ENCODE results near the gene DNAH1. TPM values are rescaled to one million over a fixed set of nuclear protein-coding genes. Genes with fewer than 3 reads are reported as not detected.

DNAH1 gene
- total and polyA plus RNA-seq, 2 of the 13 experiments (the other 11 are each of a cell fraction or from before 2014, with no cell fraction given), result 0.64 to 3.5 TPM

DNA sequence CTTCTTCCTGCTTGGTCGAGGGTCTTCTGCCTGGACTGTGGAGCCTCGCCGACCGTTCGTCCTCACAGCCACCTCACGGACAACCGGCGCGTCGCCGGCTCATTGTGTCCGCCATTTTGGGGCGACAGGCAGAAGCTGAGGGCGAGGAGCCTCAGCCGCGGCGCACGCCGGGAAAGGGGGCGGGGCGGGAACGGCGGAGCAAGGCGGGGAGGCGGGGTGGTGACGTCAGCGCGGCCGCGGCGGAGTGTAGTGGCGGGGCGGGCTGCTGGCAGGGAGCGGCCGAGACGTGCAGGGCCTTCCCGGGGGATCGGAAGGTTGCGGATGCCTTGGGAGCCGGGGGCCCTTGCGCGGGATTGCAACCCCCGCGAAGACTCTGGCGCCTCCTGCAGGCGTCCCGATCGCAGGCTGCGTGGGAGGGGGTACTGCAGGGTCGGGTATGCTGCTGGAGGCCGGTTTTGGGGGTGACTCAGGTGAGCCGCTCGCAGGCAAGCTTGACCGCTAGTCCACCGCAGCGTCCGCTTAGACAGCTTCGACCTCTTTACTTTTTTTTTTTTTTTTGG, 37.5 kb upstream of the DNAH1 start, which contains the start of gene WDR82 (continued):
- TF ChIP-seq, protein P1, sequence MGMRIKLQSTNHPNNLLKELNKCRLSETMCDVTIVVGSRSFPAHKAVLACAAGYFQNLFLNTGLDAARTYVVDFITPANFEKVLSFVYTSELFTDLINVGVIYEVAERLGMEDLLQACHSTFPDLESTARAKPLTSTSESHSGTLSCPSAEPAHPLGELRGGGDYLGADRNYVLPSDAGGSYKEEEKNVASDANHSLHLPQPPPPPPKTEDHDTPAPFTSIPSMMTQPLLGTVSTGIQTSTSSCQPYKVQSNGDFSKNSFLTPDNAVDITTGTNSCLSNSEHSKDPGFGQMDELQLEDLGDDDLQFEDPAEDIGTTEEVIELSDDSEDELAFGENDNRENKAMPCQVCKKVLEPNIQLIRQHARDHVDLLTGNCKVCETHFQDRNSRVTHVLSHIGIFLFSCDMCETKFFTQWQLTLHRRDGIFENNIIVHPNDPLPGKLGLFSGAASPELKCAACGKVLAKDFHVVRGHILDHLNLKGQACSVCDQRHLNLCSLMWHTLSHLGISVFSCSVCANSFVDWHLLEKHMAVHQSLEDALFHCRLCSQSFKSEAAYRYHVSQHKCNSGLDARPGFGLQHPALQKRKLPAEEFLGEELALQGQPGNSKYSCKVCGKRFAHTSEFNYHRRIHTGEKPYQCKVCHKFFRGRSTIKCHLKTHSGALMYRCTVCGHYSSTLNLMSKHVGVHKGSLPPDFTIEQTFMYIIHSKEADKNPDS (CRISPR knock-in tag; IDR thresholded peaks at IDR 0.05), result no peak
- no peak for TF ChIP-seq ZNF431 (CRISPR knock-in tag; IDR thresholded peaks at IDR 0.05; ENCODE audit: borderline replicate concordance, low read depth)
- TF ChIP-seq TMF1 (CRISPR knock-in tag; IDR thresholded peaks at IDR 0.05; ENCODE audit: low read depth), result no peak
- TF ChIP-seq KLF16 (CRISPR knock-in tag; IDR thresholded peaks at IDR 0.05), result peak in 1 of 2 experiments; percentile 86; a peak in 2 of 4 replicates
- no peak for TF ChIP-seq RBM39 (IDR thresholded peaks at IDR 0.05; ENCODE audit: low read depth, low read length, poor library complexity, severe bottlenecking)
- no peak; the same call in 1 of the 2 replicates for TF ChIP-seq ZNF354B (CRISPR knock-in tag; IDR thresholded peaks at IDR 0.05)
- no peak; the same call in 1 of the 2 replicates for TF ChIP-seq SMAD9 (CRISPR knock-in tag; IDR thresholded peaks at IDR 0.05)
- no peak for TF ChIP-seq ZNF33B (CRISPR knock-in tag; IDR thresholded peaks at IDR 0.05)
- no peak for TF ChIP-seq NFATC3 (CRISPR knock-in tag; IDR thresholded peaks at IDR 0.05)
- no peak for TF ChIP-seq ZNF839 (CRISPR knock-in tag; IDR thresholded peaks at IDR 0.05; ENCODE audit: borderline replicate concordance)
- TF ChIP-seq, protein P2, sequence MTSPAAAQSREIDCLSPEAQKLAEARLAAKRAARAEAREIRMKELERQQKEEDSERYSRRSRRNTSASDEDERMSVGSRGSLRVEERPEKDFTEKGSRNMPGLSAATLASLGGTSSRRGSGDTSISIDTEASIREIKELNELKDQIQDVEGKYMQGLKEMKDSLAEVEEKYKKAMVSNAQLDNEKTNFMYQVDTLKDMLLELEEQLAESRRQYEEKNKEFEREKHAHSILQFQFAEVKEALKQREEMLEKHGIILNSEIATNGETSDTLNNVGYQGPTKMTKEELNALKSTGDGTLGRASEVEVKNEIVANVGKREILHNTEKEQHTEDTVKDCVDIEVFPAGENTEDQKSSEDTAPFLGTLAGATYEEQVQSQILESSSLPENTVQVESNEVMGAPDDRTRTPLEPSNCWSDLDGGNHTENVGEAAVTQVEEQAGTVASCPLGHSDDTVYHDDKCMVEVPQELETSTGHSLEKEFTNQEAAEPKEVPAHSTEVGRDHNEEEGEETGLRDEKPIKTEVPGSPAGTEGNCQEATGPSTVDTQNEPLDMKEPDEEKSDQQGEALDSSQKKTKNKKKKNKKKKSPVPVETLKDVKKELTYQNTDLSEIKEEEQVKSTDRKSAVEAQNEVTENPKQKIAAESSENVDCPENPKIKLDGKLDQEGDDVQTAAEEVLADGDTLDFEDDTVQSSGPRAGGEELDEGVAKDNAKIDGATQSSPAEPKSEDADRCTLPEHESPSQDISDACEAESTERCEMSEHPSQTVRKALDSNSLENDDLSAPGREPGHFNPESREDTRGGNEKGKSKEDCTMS (CRISPR knock-in tag; conservative IDR thresholded peaks at IDR 0.05), result no peak
- 0 out of 2 replicates have a peak, but pooled peaks have one; percentile 29 for TF ChIP-seq FOXK1 (CRISPR knock-in tag; IDR thresholded peaks at IDR 0.05; ENCODE audit: borderline replicate concordance, low read depth)
- 0 out of 2 replicates have a peak, but pooled peaks have one; percentile 61 for TF ChIP-seq ZNF878 (CRISPR knock-in tag; IDR thresholded peaks at IDR 0.05)
- TF ChIP-seq NCOR1 (IDR thresholded peaks at IDR 0.05; ENCODE audit: borderline replicate concordance, low read length), result no peak
- TF ChIP-seq KLF13 (CRISPR knock-in tag; IDR thresholded peaks at IDR 0.05), result no peak
- no peak for TF ChIP-seq HES4 (CRISPR knock-in tag; IDR thresholded peaks at IDR 0.05; ENCODE audit: borderline replicate concordance)
- TF ChIP-seq, protein P3, sequence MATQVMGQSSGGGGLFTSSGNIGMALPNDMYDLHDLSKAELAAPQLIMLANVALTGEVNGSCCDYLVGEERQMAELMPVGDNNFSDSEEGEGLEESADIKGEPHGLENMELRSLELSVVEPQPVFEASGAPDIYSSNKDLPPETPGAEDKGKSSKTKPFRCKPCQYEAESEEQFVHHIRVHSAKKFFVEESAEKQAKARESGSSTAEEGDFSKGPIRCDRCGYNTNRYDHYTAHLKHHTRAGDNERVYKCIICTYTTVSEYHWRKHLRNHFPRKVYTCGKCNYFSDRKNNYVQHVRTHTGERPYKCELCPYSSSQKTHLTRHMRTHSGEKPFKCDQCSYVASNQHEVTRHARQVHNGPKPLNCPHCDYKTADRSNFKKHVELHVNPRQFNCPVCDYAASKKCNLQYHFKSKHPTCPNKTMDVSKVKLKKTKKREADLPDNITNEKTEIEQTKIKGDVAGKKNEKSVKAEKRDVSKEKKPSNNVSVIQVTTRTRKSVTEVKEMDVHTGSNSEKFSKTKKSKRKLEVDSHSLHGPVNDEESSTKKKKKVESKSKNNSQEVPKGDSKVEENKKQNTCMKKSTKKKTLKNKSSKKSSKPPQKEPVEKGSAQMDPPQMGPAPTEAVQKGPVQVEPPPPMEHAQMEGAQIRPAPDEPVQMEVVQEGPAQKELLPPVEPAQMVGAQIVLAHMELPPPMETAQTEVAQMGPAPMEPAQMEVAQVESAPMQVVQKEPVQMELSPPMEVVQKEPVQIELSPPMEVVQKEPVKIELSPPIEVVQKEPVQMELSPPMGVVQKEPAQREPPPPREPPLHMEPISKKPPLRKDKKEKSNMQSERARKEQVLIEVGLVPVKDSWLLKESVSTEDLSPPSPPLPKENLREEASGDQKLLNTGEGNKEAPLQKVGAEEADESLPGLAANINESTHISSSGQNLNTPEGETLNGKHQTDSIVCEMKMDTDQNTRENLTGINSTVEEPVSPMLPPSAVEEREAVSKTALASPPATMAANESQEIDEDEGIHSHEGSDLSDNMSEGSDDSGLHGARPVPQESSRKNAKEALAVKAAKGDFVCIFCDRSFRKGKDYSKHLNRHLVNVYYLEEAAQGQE (IDR thresholded peaks at IDR 0.05; ENCODE audit: borderline replicate concordance in 1 of 2, low read depth in 1 of 2, low read length in 2 of 2), result no peak
- no peak for TF ChIP-seq ISL2 (CRISPR knock-in tag; IDR thresholded peaks at IDR 0.05)
